DMS79 (cell line): ENCODE results near the gene LRP1.

Experiments
- DNase-seq: peaks from one replicate; lab custom pipeline; 2025; lab: John Stamatoyannopoulos, UW

LRP1 gene

GRCh38 chr12:57194253-57194652 lies 66.0 kb downstream of the LRP1 start:
- no peak for DNase-seq

- no peak for DNase-seq
These were observed 66.9 kb downstream of the LRP1 start for GRCh38 chr12:57195186-57195585.

GRCh38 chr12:57195611-57196371 lies 67.5 kb downstream of the LRP1 start:
- no peak for DNase-seq

GRCh38 chr12:57196439-57196838 lies 68.2 kb downstream of the LRP1 start:
- no peak for DNase-seq

- DNase-seq = no peak
These were observed 68.7 kb downstream of the LRP1 start for GRCh38 chr12:57196956-57197355.

GRCh38 chr12:57198329-57198728 lies 70.0 kb downstream of the LRP1 start:
- no peak for DNase-seq

- no peak for DNase-seq
These were observed 70.9 kb downstream of the LRP1 start for GRCh38 chr12:57199191-57199590.

GRCh38 chr12:57200497-57200896 lies 72.2 kb downstream of the LRP1 start:
- no peak for DNase-seq

- no peak for DNase-seq
These were observed 72.9 kb downstream of the LRP1 start for GRCh38 chr12:57201219-57201618.

GRCh38 chr12:57201631-57202030 lies 73.3 kb downstream of the LRP1 start:
- DNase-seq = no peak

GRCh38 chr12:57202321-57202720 lies 74.0 kb downstream of the LRP1 start:
- no peak for DNase-seq

- no peak for DNase-seq
These were observed 74.9 kb downstream of the LRP1 start for GRCh38 chr12:57203201-57203600.

GRCh38 chr12:57203791-57204190 lies 75.5 kb downstream of the LRP1 start:
- no peak for DNase-seq

GRCh38 chr12:57204454-57204853 lies 76.2 kb downstream of the LRP1 start:
- DNase-seq = no peak

- DNase-seq = no peak
These were observed 76.9 kb downstream of the LRP1 start for GRCh38 chr12:57205186-57205585.

GRCh38 chr12:57205931-57206330 lies 77.6 kb downstream of the LRP1 start:
- no peak for DNase-seq

- no peak for DNase-seq
These were observed 79.7 kb downstream of the LRP1 start for GRCh38 chr12:57207731-57208630.

- DNase-seq = no peak
These were observed 80.5 kb downstream of the LRP1 start for GRCh38 chr12:57208631-57209282.

GRCh38 chr12:57209916-57210315 lies 81.6 kb downstream of the LRP1 start:
- no peak for DNase-seq

GRCh38 chr12:57210461-57210860 lies 82.2 kb downstream of the LRP1 start:
- DNase-seq = no peak

GRCh38 chr12:57210926-57211692 lies 82.8 kb downstream of the LRP1 start:
- DNase-seq = no peak
